NCI-H524 (cell line): ENCODE measurements around the gene PPM1F.
"Not testable (repeated sequence)": the region's sequence is repeated elsewhere in the genome, so short reads cannot be mapped to it uniquely, and the experiment has no call there.

Source experiments
- DNase-seq, 2 experiments: peaks; one replicate each; lab custom pipeline; 2025; lab: John Stamatoyannopoulos, UW

The PPM1F gene

GRCh38 chr22:21940521-21940920 is 12.1 kb downstream of the PPM1F start:
- no peak for DNase-seq

DNA sequence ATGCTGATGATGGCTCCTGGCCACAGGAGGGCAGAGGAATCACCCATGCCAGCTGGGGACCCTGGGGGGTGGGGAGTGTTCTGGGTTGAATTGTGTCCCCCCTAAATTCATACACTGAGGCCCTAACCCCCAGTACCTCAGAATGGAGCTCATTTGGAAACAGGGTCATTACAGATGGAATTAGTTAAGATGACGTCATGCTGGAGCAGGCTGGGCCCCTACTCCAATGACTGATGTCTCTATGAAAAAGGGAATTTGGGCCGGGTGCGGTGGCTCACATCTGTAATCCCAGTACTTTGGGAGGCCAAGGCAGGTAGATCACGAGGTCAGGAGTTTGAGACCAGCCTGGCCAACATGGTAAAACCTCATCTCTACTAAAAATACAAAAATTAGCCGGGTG is 12.7 kb downstream of the PPM1F start:
- DNase-seq = not testable (repeated sequence)

DNA sequence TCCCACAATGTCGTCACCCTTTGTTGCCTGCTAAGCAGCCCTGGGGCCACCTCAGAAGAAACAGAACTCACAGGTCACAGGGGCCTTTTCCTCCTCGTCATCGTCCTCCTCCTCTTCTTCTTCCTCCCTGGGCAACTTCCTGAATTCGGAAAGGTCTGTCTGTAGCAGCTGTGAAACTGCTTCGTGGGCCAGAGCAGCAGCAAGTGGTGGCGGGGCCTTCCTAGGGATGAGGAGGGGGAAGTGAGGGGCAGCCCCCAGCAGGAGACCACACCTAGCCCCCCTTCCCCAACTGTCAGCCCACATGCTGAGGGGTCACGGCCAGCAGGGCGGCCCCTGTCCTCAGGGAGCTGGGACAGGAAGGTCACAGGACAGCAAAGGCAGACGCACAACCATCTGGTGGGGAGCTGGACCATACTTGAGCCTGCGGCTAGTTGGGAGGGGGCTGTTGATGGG is 13.2 kb downstream of the PPM1F start:
- DNase-seq = no peak

GRCh38 chr22:21938906-21939305 is 13.7 kb downstream of the PPM1F start:
- no peak for DNase-seq

- peak; percentile 91 to 93 for DNase-seq
Measured at GRCh38 chr22:21938071-21938822, 14.4 kb downstream of the PPM1F start.

- no peak for DNase-seq
Measured at GRCh38 chr22:21937821-21938070, 14.9 kb downstream of the PPM1F start.

DNA sequence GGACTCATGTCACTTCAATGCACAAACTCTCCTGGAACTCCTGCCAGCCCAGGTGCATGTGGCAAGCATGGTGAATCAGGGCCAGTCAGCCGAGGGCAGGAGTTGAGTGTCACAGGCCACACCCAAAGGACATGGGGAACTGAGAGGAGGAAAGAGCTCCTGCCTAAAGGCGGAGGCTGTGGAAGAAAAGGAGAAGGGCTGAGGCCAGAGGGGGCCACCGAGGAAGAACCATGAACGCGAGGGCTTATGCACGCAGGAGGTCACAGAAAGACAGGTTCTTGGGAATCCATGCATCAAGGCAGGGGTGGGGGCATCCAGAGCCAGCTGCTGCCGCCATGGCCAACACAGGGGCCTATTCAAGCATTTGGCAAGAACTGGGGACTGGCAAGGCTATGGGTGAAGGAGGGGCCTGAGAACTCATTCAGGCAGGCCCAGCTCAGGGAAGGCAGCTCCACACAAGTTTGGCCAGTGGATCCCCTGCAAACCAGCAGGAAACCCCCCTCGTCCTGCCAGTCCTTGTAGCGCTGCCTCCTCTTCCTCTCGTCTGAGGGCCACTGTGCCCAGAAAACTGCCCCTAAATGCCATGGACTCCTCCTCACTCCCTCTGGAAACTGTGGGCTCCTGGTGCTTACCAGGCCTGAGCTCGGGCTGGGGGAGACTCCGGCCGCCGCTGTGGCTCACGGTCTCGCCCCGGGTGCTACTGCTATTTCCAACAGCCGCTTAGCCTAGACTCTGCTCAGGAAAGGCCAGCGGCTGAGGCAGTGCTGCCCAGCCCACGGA is 15.4 kb downstream of the PPM1F start:
- DNase-seq = peak in 1 of 2 experiments; percentile 13

DNA sequence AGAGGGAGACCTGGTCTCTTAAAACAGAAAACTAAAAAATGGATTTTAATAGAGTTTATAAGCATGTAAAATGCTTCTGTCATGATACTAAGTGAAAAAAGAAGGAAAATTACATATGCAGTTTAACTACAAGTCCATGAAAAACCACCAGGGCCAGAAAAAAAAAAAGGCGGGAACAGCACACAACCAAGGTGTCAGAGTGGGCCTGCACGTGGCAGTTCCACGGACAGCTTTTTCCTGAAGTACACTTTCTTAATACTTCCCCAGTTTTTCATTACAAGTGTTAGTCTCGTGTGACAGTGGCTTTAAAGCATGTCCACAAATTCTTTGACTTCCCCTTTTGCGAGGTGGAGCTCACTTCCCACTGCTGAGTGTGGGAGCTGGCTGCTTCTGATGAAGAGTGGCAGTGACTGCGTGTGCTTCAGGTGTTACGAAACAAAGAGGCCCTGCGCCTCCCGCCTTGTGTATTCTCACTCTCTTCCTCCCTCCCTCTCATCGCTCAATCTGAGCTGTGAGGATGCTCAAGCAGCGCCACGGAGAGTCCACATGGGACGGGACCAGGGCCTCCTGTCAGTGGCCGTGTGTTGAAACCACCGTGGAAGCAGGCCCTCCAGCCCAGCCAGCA is 16.4 kb downstream of the PPM1F start:
- DNase-seq = no peak

GRCh38 chr22:21933910-21934309 is 18.7 kb downstream of the PPM1F start:
- DNase-seq = no peak

GRCh38 chr22:21933413-21933812 is 19.2 kb downstream of the PPM1F start:
- no peak for DNase-seq

GRCh38 chr22:21932347-21932746 is 20.3 kb downstream of the PPM1F start:
- DNase-seq = no peak

DNA sequence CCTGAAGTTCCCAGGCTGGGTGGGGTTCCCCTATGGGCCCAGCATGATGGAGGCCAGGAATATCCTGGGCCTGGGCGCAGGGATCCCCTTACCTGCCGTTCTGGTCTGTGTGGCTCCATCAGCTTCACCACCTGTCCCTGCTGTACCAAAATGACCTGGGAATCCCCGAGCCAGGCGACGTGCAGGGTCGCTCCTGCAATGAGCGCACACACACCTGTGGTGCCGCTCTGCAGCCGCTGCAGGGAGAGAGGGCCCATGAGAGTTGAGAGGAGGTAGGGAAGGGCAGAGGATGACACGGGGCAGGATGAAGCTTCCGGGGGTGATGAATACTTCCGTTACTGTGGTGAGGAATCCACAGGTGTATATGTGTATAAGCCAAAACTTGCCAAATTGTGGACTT is 21.6 kb downstream of the PPM1F start:
- no peak for DNase-seq

- peak; percentile 60 to 80 for DNase-seq
Measured at GRCh38 chr22:21929253-21929652, 23.4 kb downstream of the PPM1F start.

DNA sequence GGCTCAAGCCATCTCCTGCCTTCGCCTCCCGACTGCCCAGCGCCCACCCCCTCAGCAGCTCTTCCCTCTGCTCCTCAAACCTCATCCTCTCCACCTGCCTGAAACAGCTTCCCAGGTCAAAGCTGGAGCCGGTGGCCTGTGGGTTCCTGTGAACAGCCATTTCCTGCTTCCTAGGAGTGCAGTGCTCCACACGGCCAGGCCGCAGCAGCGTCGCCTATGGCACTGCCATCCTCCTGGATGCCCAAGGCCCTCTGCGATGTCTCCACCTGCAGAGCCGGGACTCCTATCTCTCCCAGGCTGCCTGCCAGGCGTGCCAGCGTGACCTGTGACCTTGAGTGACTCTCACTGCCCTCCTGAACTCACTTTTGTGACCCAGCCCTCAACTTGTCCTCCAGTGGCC is 24.6 kb downstream of the PPM1F start:
- DNase-seq = no peak

DNA sequence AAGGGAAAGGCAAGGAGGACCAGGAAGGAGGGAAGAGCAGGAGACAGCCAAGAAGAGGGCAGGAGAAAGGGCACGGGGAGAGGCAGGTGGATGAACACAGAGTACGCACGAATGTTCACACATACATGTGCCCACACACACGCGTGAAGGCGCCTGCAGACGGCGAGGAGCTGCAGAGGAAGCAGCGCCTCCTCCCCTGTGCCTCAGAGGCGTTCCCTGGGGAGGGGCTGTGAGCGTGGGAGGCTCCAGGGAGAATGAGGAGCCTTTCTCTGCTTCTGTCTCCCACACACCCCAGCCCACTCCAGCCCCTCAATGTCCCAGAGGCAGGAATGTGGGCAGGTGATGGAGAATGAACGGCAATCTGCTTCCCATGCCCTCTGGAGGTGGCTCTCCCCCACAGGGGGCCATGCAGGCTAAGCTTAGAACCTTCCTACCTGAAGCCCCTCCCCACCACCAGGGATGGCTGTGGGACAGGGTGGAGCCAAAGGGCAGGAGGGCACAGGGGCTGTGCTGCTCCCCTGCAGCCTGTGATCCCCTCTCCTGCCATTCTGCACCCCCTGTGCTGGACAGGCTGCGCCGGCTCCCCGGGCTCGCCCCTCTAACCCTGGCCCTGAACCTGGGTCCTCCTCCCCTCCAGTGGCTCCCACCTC is 25.3 kb downstream of the PPM1F start:
- peak in 1 of 2 experiments; percentile 39 for DNase-seq

DNA sequence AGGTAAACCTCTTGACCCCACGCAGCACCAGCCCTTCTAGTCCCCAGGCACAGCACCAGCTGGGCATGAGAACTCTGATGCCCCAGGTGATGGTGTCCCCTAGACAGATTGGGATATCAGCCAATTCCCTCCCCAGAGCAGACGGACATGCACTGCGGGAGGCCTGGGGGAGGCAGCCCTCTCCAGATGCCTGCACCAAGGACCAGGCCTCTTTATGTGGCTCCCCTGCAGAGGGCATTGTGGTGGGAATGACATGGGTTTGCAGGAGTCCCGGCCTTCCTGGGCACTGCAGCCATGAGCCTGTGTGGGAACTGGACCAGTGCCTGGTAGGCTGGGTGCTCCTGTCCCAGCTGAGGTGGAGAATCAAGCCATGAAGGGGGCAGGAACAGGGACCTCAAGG is 25.9 kb downstream of the PPM1F start:
- peak; percentile 89 to 94 for DNase-seq

DNA sequence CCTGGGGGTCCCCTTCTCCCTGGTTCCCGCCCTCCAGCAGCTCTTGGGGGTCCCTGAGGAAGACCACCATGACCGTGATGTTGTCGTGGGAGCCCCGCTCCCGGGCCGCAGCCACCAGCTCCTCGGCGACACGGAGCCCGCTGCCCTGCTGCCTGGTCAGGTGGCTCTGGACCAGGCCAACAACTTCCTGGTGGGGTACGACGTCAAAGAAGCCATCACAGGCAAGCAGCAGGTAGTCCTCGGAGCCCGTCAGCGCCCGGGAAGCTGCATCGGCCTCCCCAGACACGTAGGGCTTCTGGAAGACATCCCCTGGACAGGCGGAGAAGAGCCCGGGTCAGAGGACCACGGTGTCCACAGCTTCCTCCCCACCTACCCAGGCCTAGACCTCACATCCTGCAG is 29.5 kb downstream of the PPM1F start:
- DNase-seq = no peak

GRCh38 chr22:21922370-21923162 is 30.1 kb downstream of the PPM1F start:
- DNase-seq = no peak

DNA sequence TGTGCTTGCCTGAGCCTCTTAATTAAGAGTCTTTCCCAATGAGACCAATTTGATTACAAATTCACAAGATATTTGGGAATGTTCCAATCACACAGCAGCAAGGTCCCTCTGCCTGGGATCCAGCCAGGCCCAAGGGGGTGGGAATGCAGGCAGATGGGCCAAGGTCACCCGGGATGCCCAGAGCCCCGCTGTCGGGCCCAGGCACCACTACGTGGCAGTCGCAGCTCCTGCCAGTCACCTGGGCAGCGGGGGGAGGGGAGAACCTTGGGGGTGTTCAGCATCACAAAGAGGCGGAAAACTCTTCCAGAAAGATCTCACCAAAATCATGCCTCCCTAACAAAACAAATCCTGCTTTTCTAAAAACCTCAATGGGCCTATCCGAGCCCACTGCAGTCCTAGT is 30.9 kb downstream of the PPM1F start:
- no peak for DNase-seq

- DNase-seq = no peak
Measured at GRCh38 chr22:21921184-21921721, 31.4 kb downstream of the PPM1F start.

DNA sequence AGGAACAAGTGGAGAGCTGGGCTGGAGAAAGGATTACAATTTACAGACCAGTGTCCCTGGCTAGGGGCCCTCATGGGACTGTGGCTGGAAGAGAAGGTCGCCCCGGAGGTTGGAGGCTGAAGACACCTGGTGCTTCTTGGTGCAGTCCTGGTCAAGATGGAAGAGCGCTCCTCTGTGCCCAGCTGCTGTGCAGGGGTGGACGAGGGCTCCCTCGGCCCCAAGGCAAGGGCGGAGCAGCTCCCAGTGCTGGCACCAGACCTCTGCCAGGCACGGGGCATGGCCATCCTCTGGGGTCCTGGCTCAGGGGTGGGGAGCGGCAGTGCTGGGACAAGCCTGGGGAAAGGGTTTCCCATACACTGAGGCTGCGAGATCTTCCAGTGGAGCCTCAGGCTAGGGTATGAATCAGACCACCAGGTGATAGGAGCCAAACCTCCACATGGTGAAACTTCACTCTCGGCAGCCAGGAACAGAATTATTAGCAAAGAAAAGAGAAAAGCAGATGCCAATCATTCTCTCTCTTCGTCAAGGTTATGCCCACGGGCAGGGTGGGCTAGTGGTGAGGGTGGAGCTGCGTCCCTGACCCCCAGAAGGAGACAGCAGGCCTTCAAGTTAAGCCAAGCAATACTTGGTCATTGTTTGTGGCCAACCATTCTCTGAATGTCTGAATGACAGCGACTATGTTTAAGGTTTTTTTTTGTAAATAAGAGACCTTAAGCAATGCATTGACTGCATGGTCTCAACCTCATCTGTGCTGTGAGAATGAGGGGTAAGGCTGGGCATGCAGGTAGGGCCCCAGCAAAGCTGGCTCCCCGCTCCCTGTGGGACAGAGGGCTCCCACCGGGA is 32.1 kb downstream of the PPM1F start:
- DNase-seq = no peak
